GM12878 (cell line): Measurements from ENCODE around the gene RPL13A. TPM values are rescaled to one million over a fixed set of nuclear protein-coding genes. Genes with fewer than 3 reads are reported as not detected.

ENCODE experiments used
- ATAC-seq: fragments of 200-7000 bp; cut with Tn5 transposase; 3 replicates; pipeline ENCODE4 v1.9.1; 2020; ENCODE audit warnings: mild to moderate bottlenecking, moderate library complexity
- BruUV-seq: library from RNA; stranded (reverse); fragments of 400-500 nt; replicated peaks from 2 replicates; lab custom pipeline; 2021; lab: Mats Ljungman, UMichigan
- CTCF ChIA-PET: fragments of 300-600 bp; sonication (Branson Sonifier 250); formaldehyde crosslinking; extraction: SDS; loops from one replicate; lab custom pipeline; 2021; ENCODE audit warnings: inconsistent platforms; lab: Yijun Ruan, JAX
- POLR2A ChIA-PET: fragments of 350-600 bp; formaldehyde crosslinking; extraction: SDS; loops from one replicate; lab custom pipeline; 2021; ENCODE audit warnings: inconsistent platforms; lab: Charles Lee
- RAD21 ChIA-PET: fragments of 300-600 bp; sonication (Branson Sonifier 250); formaldehyde crosslinking; loops from one replicate; lab custom pipeline; 2023; ENCODE audit warnings: antibody characterized with exemption; ENCODE audit not compliant: unreplicated experiment; lab: Charles Lee
- SMC1A ChIA-PET: fragments of 300-600 bp; sonication (Branson Sonifier 250); formaldehyde crosslinking; loops from one replicate; lab custom pipeline; 2023; ENCODE audit not compliant: unreplicated experiment, uncharacterized antibody; lab: Charles Lee
- DNase-seq: peaks from one replicate; pipeline ENCODE4 v3.0.0-alpha.2; 2011; ENCODE audit warnings: low read depth, low spot score
- FAIRE-seq: peaks from 3 replicates; lab custom pipeline; 2011; peaks lifted over from hg19 to GRCh38; lab: Jason Lieb, UNC
- H2AFZ ChIP-seq: 2 replicates; pipeline ENCODE4 v1.6.0; 2011; ENCODE audit warnings: low read depth, low read length, control low read depth; ENCODE audit not compliant: control insufficient read depth
- H3K27ac ChIP-seq: 2 replicates; pipeline ENCODE4 v1.5.1; 2011; ENCODE audit warnings: control low read depth; ENCODE audit not compliant: control insufficient read depth, insufficient read depth
- H3K27me3 ChIP-seq, 2 experiments: replicated peaks in 1 of 2; 2 replicates each; pipeline versions ENCODE4 v1.6.0 to v1.6.1; 2011; ENCODE audit warnings: low read length in 1 of 2; ENCODE audit not compliant: control insufficient read depth in 2 of 2, insufficient read depth in 2 of 2
- H3K36me3 ChIP-seq, 2 experiments: 2 replicates each; pipeline ENCODE4 v1.5.1; 2011; ENCODE audit warnings: low read length in 1 of 2; ENCODE audit not compliant: control insufficient read depth in 2 of 2, insufficient read depth in 2 of 2
- H3K4me1 ChIP-seq: 2 replicates; pipeline ENCODE4 v1.6.1; 2011; ENCODE audit warnings: mild to moderate bottlenecking, low read length, moderate library complexity, mixed read lengths; ENCODE audit not compliant: control insufficient read depth, insufficient read depth
- H3K4me2 ChIP-seq: 2 replicates; pipeline ENCODE4 v1.6.0; 2011; ENCODE audit warnings: control low read depth; ENCODE audit not compliant: control insufficient read depth, insufficient read depth
- H3K4me3 ChIP-seq: fragments of 200-600 bp; sonication (generic); 2 replicates; pipeline ENCODE4 v1.5.1; 2016
- H3K79me2 ChIP-seq: 2 replicates; pipeline ENCODE4 v1.6.0; 2011; ENCODE audit warnings: low read length; ENCODE audit not compliant: control insufficient read depth, insufficient read depth
- H3K9ac ChIP-seq: 2 replicates; pipeline ENCODE4 v1.8.0; 2011; ENCODE audit warnings: low read length, control low read depth, mixed read lengths; ENCODE audit not compliant: control insufficient read depth, insufficient read depth
- H3K9me3 ChIP-seq: replicated peaks from 3 replicates; pipeline ENCODE4 v1.5.1; 2011; ENCODE audit warnings: mild to moderate bottlenecking, low read length; ENCODE audit not compliant: control insufficient read depth, insufficient read depth
- H4K20me1 ChIP-seq: 2 replicates; pipeline ENCODE4 v1.6.0; 2011; ENCODE audit not compliant: control insufficient read depth, insufficient read depth
- BCL3 ChIP-seq: IDR thresholded peaks from 2 replicates; pipeline ENCODE4 v1.6.1; 2011; ENCODE audit warnings: borderline replicate concordance, low read depth, mild to moderate bottlenecking, moderate library complexity, low read length; ENCODE audit not compliant: insufficient read depth, poor library complexity, severe bottlenecking
- CBX5 ChIP-seq: sonication (generic); IDR thresholded peaks from 2 replicates; pipeline ENCODE4 v1.6.1; 2016; ENCODE audit warnings: low read depth, moderate library complexity, mild to moderate bottlenecking, inconsistent platforms
- CHD4 ChIP-seq: fragments of 200-600 bp; sonication (generic); IDR thresholded peaks from 2 replicates; pipeline ENCODE4 v1.6.1; 2016; ENCODE audit warnings: mild to moderate bottlenecking
- FOXM1 ChIP-seq: IDR thresholded peaks from 2 replicates; pipeline ENCODE4 v1.6.1; 2012; ENCODE audit warnings: low read depth, mild to moderate bottlenecking, inconsistent platforms, low read length, moderate library complexity
- GATAD2B ChIP-seq: fragments of 450-650 bp; conservative IDR thresholded peaks from 2 replicates; pipeline ENCODE4 v1.6.1; 2017; ENCODE audit warnings: low read depth, mild to moderate bottlenecking, moderate library complexity
- HDAC6 ChIP-seq: fragments of 200-600 bp; sonication (generic); IDR thresholded peaks from one replicate; pipeline ENCODE4 v1.8.0; 2017; ENCODE audit warnings: antibody characterized with exemption; ENCODE audit not compliant: unreplicated experiment
- HDGF ChIP-seq: fragments of 450-650 bp; IDR thresholded peaks from 2 replicates; pipeline ENCODE4 v1.6.1; 2016; ENCODE audit warnings: antibody characterized with exemption
- MLLT1 ChIP-seq: fragments of 450-650 bp; IDR thresholded peaks from 2 replicates; pipeline ENCODE4 v1.6.1; 2016; ENCODE audit warnings: mild to moderate bottlenecking
- POLR2AphosphoS2 ChIP-seq: IDR thresholded peaks from 2 replicates; pipeline ENCODE4 v1.6.1; 2011; ENCODE audit warnings: low read depth, mild to moderate bottlenecking, low read length, improper control_type of control experiment, moderate library complexity
- SIX5 ChIP-seq: IDR thresholded peaks from 2 replicates; pipeline ENCODE4 v1.6.1; 2011; ENCODE audit warnings: mild to moderate bottlenecking, low read depth, low read length, moderate library complexity; ENCODE audit not compliant: severe bottlenecking
- SUZ12 ChIP-seq: fragments of 200-600 bp; sonication (generic); IDR thresholded peaks from one replicate; pipeline ENCODE4 v1.6.1; 2018; ENCODE audit warnings: antibody characterized with exemption, mild to moderate bottlenecking; ENCODE audit not compliant: unreplicated experiment
- TCF3 ChIP-seq: IDR thresholded peaks from 2 replicates; pipeline ENCODE4 v1.6.1; 2012; ENCODE audit warnings: low read depth, mild to moderate bottlenecking, low read length, borderline replicate concordance; ENCODE audit not compliant: insufficient read depth
- ZNF207 ChIP-seq: fragments of 450-650 bp; IDR thresholded peaks from 2 replicates; pipeline ENCODE4 v1.6.1; 2014; ENCODE audit warnings: antibody characterized with exemption, mild to moderate bottlenecking, borderline replicate concordance
- ZNF622 ChIP-seq: fragments of 450-650 bp; IDR thresholded peaks from 2 replicates; pipeline ENCODE4 v1.6.1; 2017; ENCODE audit warnings: mild to moderate bottlenecking, inconsistent platforms
- WGBS: methylation state at CpG from one replicate; pipeline ENCODE4 v1.1.6; 2016; ENCODE audit warnings: low lambda C conversion rate; ENCODE audit not compliant: insufficient replicate concordance, insufficient coverage; ENCODE audit errors: missing lambda C conversion rate; 5-methylcytosine and 5-hydroxymethylcytosine counted together
- in situ Hi-C: fragments of 300-500 bp; cut with MboI; formaldehyde crosslinking; loops from 9 replicates; pipeline ENCODE4 v1.14.3; 2018; ENCODE audit warnings: mixed read lengths
- intact Hi-C: fragments of 100-400 bp; cut with micrococcal nuclease; formaldehyde crosslinking; loops from one replicate; pipeline ENCODE4 v1.14.2; 2022; ENCODE audit not compliant: unreplicated experiment
- polyA plus RNA-seq, 11 experiments: library from polyadenylated mRNA; depleted of rRNA in 4 of 11; unstranded in 6 of 11; stranded (reverse) in 5 of 11; fragments of >200 nt; fragmentation: Nextera tagmentation in 4 of 11; fragmentation: Illumina TruSeq in 1 of 11; extraction: Ambion mirVana in 4 of 11; extraction: Trizol in 1 of 11; gene quantifications; 1 replicate in 1 of 11; 2 replicates in 10 of 11; pipeline versions ENCODE4 v1.2.1 to v1.2.3, GENCODE V29; 2011 to 2016; ENCODE audit warnings: inconsistent platforms in 2 of 11, missing spikeins in 2 of 11, low read depth in 1 of 11
- total RNA-seq, 4 experiments: library from RNA; depleted of rRNA in 3 of 4; stranded (reverse); fragments of >200 nt in 3 of 4; fragmentation: Illumina TruSeq in 1 of 4; extraction: Trizol in 1 of 4; gene quantifications; 2 replicates each; pipeline versions ENCODE4 v1.2.1 to v1.2.3, GENCODE V29; 2013 to 2021

RPL13A gene
- total and polyA plus RNA-seq, 10 of the 15 experiments (the other 5 are each of a cell fraction or from before 2014, with no cell fraction given): 1,426 to 8,961 (median 4,266) TPM

GRCh38 chr19:49441210-49441959 lies 46.0 kb upstream of the RPL13A start, which contains the start of gene SLC17A7:
TSS of gene SLC17A7 (minus strand) at chr19:49441527. CDS start at chr19:49441379, 148 bp downstream.
- intact Hi-C loops: no loop called here

GRCh38 chr19:49441960-49442350 lies 45.5 kb upstream of the RPL13A start:
- H3K4me1 ChIP-seq: no peaks in the 10 kb centered on the region
- no peak for ATAC-seq
- no peak overlapping the region for H3K4me3 ChIP-seq
- RAD21 ChIA-PET: interaction anchor here (1.0 to 1.8 kb wide), 3 partner anchors 33 to 200 kb away, joined by 3 to 15 read pairs (median 3); partner anchors contain the start of gene SCAF1
- no peaks in the 10 kb centered on the region for H3K79me2 ChIP-seq
- no peak overlapping the region for H3K9ac ChIP-seq
- H3K4me2 ChIP-seq: no peak overlapping the region; the same call in 1 of the 2 replicates
- H3K36me3 ChIP-seq: peaks cover 0 to 3% of the 10 kb centered on the region in 2 experiments; a peak in 1 of 4 replicates
- BruUV-seq: no TSS peak
- CTCF ChIA-PET: interaction anchor here (0.8 to 4.9 kb wide), 6 partner anchors 25 to 217 kb away, joined by 3 to 47 read pairs (median 6); no protein-coding TSS in a partner anchor
- peaks cover 9 to 24% of the 10 kb centered on the region in 2 experiments for H3K27me3 ChIP-seq
- no peak for DNase-seq
- no peaks in the 10 kb centered on the region for H3K9me3 ChIP-seq
- intact Hi-C loops (no loop called here), in situ Hi-C loops (no loop called here)
- no peak for FAIRE-seq
- H3K27ac ChIP-seq: no peak overlapping the region
- POLR2A ChIA-PET: interaction anchor here (1.1 to 1.5 kb wide), 2 partner anchors 29 to 51 kb away, joined by 3 to 4 read pairs; no protein-coding TSS in a partner anchor
- SMC1A ChIA-PET: interaction anchor here (0.6 to 1.9 kb wide), 4 partner anchors 28 to 216 kb away, joined by 3 to 5 read pairs (median 4); no protein-coding TSS in a partner anchor
- H4K20me1 ChIP-seq: no peaks in the 10 kb centered on the region
- WGBS: 69% methylated on average over 13 of the region's 14 CpGs
- H2AFZ ChIP-seq: no peak overlapping the region
- TF ChIP-seq CHD4 (no peak), CBX5 (no peak), FOXM1 (no peak), TCF3 (no peak), POLR2AphosphoS2 (no peak), HDGF (no peak), ZNF622 (no peak), HDAC6 (no peak), MLLT1 (no peak), BCL3 (no peak), ZNF207 (no peak)

More at GRCh38 chr19:49441210-49441959, 46.0 kb upstream of the RPL13A start, which contains the start of gene SLC17A7:
- no peak for FAIRE-seq
- no peak within 1 kb of the TSS for H3K4me3 ChIP-seq
- TF ChIP-seq GATAD2B (no peak), SIX5 (no peak), SUZ12 (peak; percentile 54)
- no TSS peak for BruUV-seq
- no peaks in the 10 kb centered on the region for H3K79me2 ChIP-seq
- H4K20me1 ChIP-seq: no peaks in the 10 kb centered on the region
- no peaks in the 10 kb centered on the region for H3K4me1 ChIP-seq
- in situ Hi-C loops: no loop called here
- peaks cover 10 to 30% of the 10 kb centered on the region in 2 experiments for H3K27me3 ChIP-seq
- H3K9ac ChIP-seq: no peak within 1 kb of the TSS
- ChIA-PET SMC1A (interaction anchor here (0.6 to 1.9 kb wide), 4 partner anchors 29 to 215 kb away, joined by 3 to 5 read pairs (median 4); no protein-coding TSS in a partner anchor), CTCF (interaction anchor here (0.8 to 4.9 kb wide), 4 partner anchors 24 to 50 kb away, joined by 3 to 47 read pairs (median 14); no protein-coding TSS in a partner anchor), RAD21 (interaction anchor here (1.8 kb wide), 1 partner anchor 50 kb away, joined by 15 read pairs; no protein-coding TSS in a partner anchor), POLR2A (interaction anchor here (1.1 kb wide), 1 partner anchor 29 kb away, joined by 4 read pairs; no protein-coding TSS in a partner anchor)
- no peak within 1 kb of the TSS for H3K27ac ChIP-seq
- no peaks in the 10 kb centered on the region for H3K36me3 ChIP-seq
- ATAC-seq: peak; percentile 10; the same call in 1 of the 3 replicates
- no peak within 1 kb of the TSS; the same call in 1 of the 2 replicates for H3K4me2 ChIP-seq
- WGBS: 36% methylated on average over 15 of the region's 56 CpGs
- no peaks in the 10 kb centered on the region for H3K9me3 ChIP-seq
- no peak for DNase-seq
- H2AFZ ChIP-seq: no peak within 1 kb of the TSS
